Measurements from ENCODE around the gene MPRIP.

GRCh38 chr17:17034026-17034425 is 8.2 kb upstream of the MPRIP start:
- TF ChIP-seq, protein P1, sequence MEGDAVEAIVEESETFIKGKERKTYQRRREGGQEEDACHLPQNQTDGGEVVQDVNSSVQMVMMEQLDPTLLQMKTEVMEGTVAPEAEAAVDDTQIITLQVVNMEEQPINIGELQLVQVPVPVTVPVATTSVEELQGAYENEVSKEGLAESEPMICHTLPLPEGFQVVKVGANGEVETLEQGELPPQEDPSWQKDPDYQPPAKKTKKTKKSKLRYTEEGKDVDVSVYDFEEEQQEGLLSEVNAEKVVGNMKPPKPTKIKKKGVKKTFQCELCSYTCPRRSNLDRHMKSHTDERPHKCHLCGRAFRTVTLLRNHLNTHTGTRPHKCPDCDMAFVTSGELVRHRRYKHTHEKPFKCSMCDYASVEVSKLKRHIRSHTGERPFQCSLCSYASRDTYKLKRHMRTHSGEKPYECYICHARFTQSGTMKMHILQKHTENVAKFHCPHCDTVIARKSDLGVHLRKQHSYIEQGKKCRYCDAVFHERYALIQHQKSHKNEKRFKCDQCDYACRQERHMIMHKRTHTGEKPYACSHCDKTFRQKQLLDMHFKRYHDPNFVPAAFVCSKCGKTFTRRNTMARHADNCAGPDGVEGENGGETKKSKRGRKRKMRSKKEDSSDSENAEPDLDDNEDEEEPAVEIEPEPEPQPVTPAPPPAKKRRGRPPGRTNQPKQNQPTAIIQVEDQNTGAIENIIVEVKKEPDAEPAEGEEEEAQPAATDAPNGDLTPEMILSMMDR (IDR thresholded peaks at IDR 0.05; ENCODE audit: borderline replicate concordance, extremely low read depth, low read length, poor library complexity, severe bottlenecking), result no peak
- no peak for TF ChIP-seq EZH2 (IDR thresholded peaks at IDR 0.05; ENCODE audit: borderline replicate concordance, low read depth, low read length, severe bottlenecking)

Data from DND-41 (cell line).